ENCODE measurements around the gene NANOS3.
A peak's percentile ranks its signal among the peaks of the same experiment; 100 is the strongest.
"Not testable (repeated sequence)": the region's sequence is repeated elsewhere in the genome, so short reads cannot be mapped to it uniquely, and the experiment has no call there.

NANOS3 gene

GRCh38 chr19:13887018-13887436, 10.1 kb downstream of the NANOS3 start:
- DNase-seq: no peak

GRCh38 chr19:13887517-13887916, 10.6 kb downstream of the NANOS3 start:
- DNase-seq: no peak

GRCh38 chr19:13888281-13888680, 11.3 kb downstream of the NANOS3 start:
- no peak for DNase-seq

GRCh38 chr19:13890136-13890535, 13.2 kb downstream of the NANOS3 start:
- DNase-seq: no peak

- no peak for DNase-seq
Observed at GRCh38 chr19:13892870-13893269, 15.9 kb downstream of the NANOS3 start.

GRCh38 chr19:13894552-13894951, 17.6 kb downstream of the NANOS3 start:
- DNase-seq: no peak

GRCh38 chr19:13896227-13896626, 19.3 kb downstream of the NANOS3 start:
- no peak for DNase-seq

GRCh38 chr19:13899393-13899792, 22.5 kb downstream of the NANOS3 start:
- DNase-seq: no peak

- no peak for DNase-seq
Observed at GRCh38 chr19:13899912-13900584, 23.1 kb downstream of the NANOS3 start.

GRCh38 chr19:13902993-13903555, 26.1 kb downstream of the NANOS3 start:
- DNase-seq: no peak

GRCh38 chr19:13905634-13906520, 28.9 kb downstream of the NANOS3 start, which contains the start of the genes BRME1 and CC2D1A:
BRME1 (minus strand) TSS chr19:13906117; CDS start chr19:13904892, 1,225 bp downstream.
CC2D1A (plus strand) TSS chr19:13906201; CDS start chr19:13906442, 241 bp downstream.
- peak; percentile 81 for DNase-seq

GRCh38 chr19:13906521-13906904, 29.6 kb downstream of the NANOS3 start:
- no peak for DNase-seq

GRCh38 chr19:13906910-13907309, 30.0 kb downstream of the NANOS3 start:
- no peak for DNase-seq

GRCh38 chr19:13908674-13909073, 31.7 kb downstream of the NANOS3 start:
- DNase-seq: no peak

- no peak for DNase-seq
Observed at GRCh38 chr19:13909430-13909829, 32.5 kb downstream of the NANOS3 start.

- no peak for DNase-seq
Observed at GRCh38 chr19:13913352-13913751, 36.4 kb downstream of the NANOS3 start.

- DNase-seq: no peak
Observed at GRCh38 chr19:13914777-13915176, 37.8 kb downstream of the NANOS3 start.

GRCh38 chr19:13917888-13918406, 41.0 kb downstream of the NANOS3 start:
- DNase-seq: no peak

GRCh38 chr19:13918726-13919411, 41.9 kb downstream of the NANOS3 start:
- DNase-seq: no peak

GRCh38 chr19:13920524-13920923, 43.6 kb downstream of the NANOS3 start:
- DNase-seq: no peak

GRCh38 chr19:13920940-13921747, 44.2 kb downstream of the NANOS3 start:
- DNase-seq: peak; percentile 54

GRCh38 chr19:13922118-13922517, 45.2 kb downstream of the NANOS3 start:
- not testable (repeated sequence) for DNase-seq

Data from fibroblast of skin of right quadriceps (primary cell).